Body of pancreas (tissue), 4 donors: ENCODE data around the gene PTH1R. TPM values are rescaled to one million over a fixed set of nuclear protein-coding genes. Genes with fewer than 3 reads are reported as not detected.

Experiments
- ATAC-seq: fragments of 150-250 bp; one replicate; pipeline ENCODE4 v1.9.1; 2016
- DNase-seq, 4 donors: peaks; one replicate each; pipeline ENCODE4 v3.0.0-alpha.2; 2019
- H3K27ac ChIP-seq, 4 donors: fragments of 200-600 bp; sonication (generic); 1 replicate in 3 of 4; 2 replicates in 1 of 4; pipeline versions ENCODE4 v1.5.1 to v1.6.1; 2016 to 2019; ENCODE audit warnings: mild to moderate bottlenecking in 1 of 4, mixed read lengths in 1 of 4, moderate library complexity in 1 of 4
- H3K27me3 ChIP-seq, 2 donors: fragments of 200-600 bp; sonication (generic); one replicate each; pipeline ENCODE4 v1.6.0; 2016; ENCODE audit warnings: mild to moderate bottlenecking in 1 of 2
- H3K36me3 ChIP-seq, 2 donors: fragments of 200-600 bp; sonication (generic); replicated peaks in 1 of 2; 2 replicates each; pipeline ENCODE4 v1.5.1; 2016; ENCODE audit warnings: low read depth in 2 of 2; ENCODE audit not compliant: insufficient read depth in 1 of 2
- H3K4me1 ChIP-seq: fragments of 200-600 bp; sonication (generic); one replicate; pipeline ENCODE4 v1.6.0; 2016
- H3K4me3 ChIP-seq, 2 donors: fragments of 200-600 bp; sonication (generic); 1 replicate in 1 of 2; 2 replicates in 1 of 2; pipeline ENCODE4 v1.5.1; 2016 to 2019
- H3K9me3 ChIP-seq, 3 donors: fragments of 200-600 bp; sonication (generic); 1 replicate in 2 of 3; 2 replicates in 1 of 3; pipeline ENCODE4 v1.5.1; 2016
- CTCF ChIP-seq, 7 experiments: fragments of 450-650 bp in 4 of 7; fragments of 200-600 bp in 3 of 7; sonication (generic) in 3 of 7; IDR thresholded peaks; one replicate each; pipeline ENCODE4 v1.5.1; 2016 to 2019; ENCODE audit warnings: antibody characterized with exemption in 7 of 7
- POLR2A ChIP-seq, 3 donors: fragments of 450-650 bp; IDR thresholded peaks; one replicate each; pipeline ENCODE4 v1.6.1; 2016; ENCODE audit warnings: antibody characterized with exemption in 3 of 3, mild to moderate bottlenecking in 2 of 3
- WGBS, 2 donors: methylation state at CpG; one replicate each; pipeline ENCODE4 v1.1.5; 2017; 5-methylcytosine and 5-hydroxymethylcytosine counted together
- intact Hi-C: fragments of 100-400 bp; cut with DNase I; formaldehyde crosslinking; loops from one replicate; pipeline ENCODE4 v1.15.1; 2023
- total RNA-seq, 2 donors: library from RNA; depleted of rRNA; stranded (reverse); fragments of >200 nt; gene quantifications; one replicate each; pipeline ENCODE4 v1.1.0, GENCODE V29; 2016

The PTH1R gene
- total RNA-seq, 2 donors from 2014 or later, result 1.8 to 8.2 TPM

GRCh38 chr3:46931631-46932331 is 54.3 kb downstream of the PTH1R start:
- DNase-seq (peak in 2 of 4 donors; percentile 47 to 75), ATAC-seq (no peak)
- Histone ChIP-seq H3K27ac (peak overlapping the region; percentile 70 to 93 (median 86)), H3K4me1 (peaks cover 86% of the 10 kb centered on the region), H3K27me3 (no peaks in the 10 kb centered on the region), H3K4me3 (no peak overlapping the region), H3K9me3 (no peaks in the 10 kb centered on the region), H3K36me3 (no peaks in the 10 kb centered on the region)
- intact Hi-C loops, result no loop called here
- TF ChIP-seq POLR2A (IDR thresholded peaks at IDR 0.05) (no peak), CTCF (IDR thresholded peaks at IDR 0.05) (no peak)
- WGBS, 2 donors, result 45 to 53% methylated on average over 6 of the region's 6 CpGs

GRCh38 chr3:46932455-46933225 is 55.1 kb downstream of the PTH1R start:
- Histone ChIP-seq H3K27ac (peak overlapping the region; percentile 70 to 93 (median 86)), H3K4me1 (peaks cover 94% of the 10 kb centered on the region), H3K4me3 (no peak overlapping the region), H3K27me3 (no peaks in the 10 kb centered on the region), H3K9me3 (no peaks in the 10 kb centered on the region), H3K36me3 (no peaks in the 10 kb centered on the region)
- peak in 1 of 4 donors; percentile 23 for DNase-seq
- TF ChIP-seq CTCF (IDR thresholded peaks at IDR 0.05) (no peak), POLR2A (IDR thresholded peaks at IDR 0.05) (no peak)
- ATAC-seq, result no peak
- 58 to 73% methylated on average over 5 to 7 of the region's 7 CpGs for WGBS, 2 donors
- intact Hi-C loops, result no loop called here

GRCh38 chr3:46933261-46933660 is 55.7 kb downstream of the PTH1R start:
- Histone ChIP-seq H3K27ac (peak overlapping the region in 3 of 4 donors; percentile 82 to 93 (median 91)), H3K27me3 (no peaks in the 10 kb centered on the region), H3K4me1 (peaks cover 97% of the 10 kb centered on the region), H3K36me3 (no peaks in the 10 kb centered on the region), H3K4me3 (no peak overlapping the region), H3K9me3 (no peaks in the 10 kb centered on the region)
- WGBS, 2 donors, result 66 to 69% methylated on average over 5 to 6 of the region's 6 CpGs
- ATAC-seq, result no peak
- TF ChIP-seq POLR2A (IDR thresholded peaks at IDR 0.05), result no peak
- no peak for TF ChIP-seq CTCF (IDR thresholded peaks at IDR 0.05)
- DNase-seq, result peak in 1 of 4 donors; percentile 6
- intact Hi-C loops, result no loop called here

GRCh38 chr3:46934072-46934471 is 56.6 kb downstream of the PTH1R start:
- WGBS, 2 donors, result 51 to 67% methylated on average over 2 of the region's 2 CpGs
- peak overlapping the region; percentile 81 to 93 (median 85) for H3K27ac ChIP-seq
- DNase-seq, result peak in 2 of 4 donors; percentile 57 to 61
- peaks cover 98% of the 10 kb centered on the region for H3K4me1 ChIP-seq
- no peaks in the 10 kb centered on the region for H3K27me3 ChIP-seq
- TF ChIP-seq CTCF (IDR thresholded peaks at IDR 0.05) (no peak), POLR2A (IDR thresholded peaks at IDR 0.05) (no peak)
- intact Hi-C loops, result no loop called here
- H3K4me3 ChIP-seq, result no peak overlapping the region
- no peak for ATAC-seq
- H3K9me3 ChIP-seq, result no peaks in the 10 kb centered on the region
- no peaks in the 10 kb centered on the region for H3K36me3 ChIP-seq
